ENCODE results near the gene KLC4. TPM values are rescaled to one million over a fixed set of nuclear protein-coding genes. Genes with fewer than 3 reads are reported as not detected.
A peak's percentile ranks its signal among the peaks of the same experiment; 100 is the strongest.

Gene KLC4
- total and polyA plus RNA-seq, 9 of the 15 experiments (the other 6 are each of a cell fraction or from before 2014, with no cell fraction given): 1.7 to 16.2 (median 7.7) TPM

DNA sequence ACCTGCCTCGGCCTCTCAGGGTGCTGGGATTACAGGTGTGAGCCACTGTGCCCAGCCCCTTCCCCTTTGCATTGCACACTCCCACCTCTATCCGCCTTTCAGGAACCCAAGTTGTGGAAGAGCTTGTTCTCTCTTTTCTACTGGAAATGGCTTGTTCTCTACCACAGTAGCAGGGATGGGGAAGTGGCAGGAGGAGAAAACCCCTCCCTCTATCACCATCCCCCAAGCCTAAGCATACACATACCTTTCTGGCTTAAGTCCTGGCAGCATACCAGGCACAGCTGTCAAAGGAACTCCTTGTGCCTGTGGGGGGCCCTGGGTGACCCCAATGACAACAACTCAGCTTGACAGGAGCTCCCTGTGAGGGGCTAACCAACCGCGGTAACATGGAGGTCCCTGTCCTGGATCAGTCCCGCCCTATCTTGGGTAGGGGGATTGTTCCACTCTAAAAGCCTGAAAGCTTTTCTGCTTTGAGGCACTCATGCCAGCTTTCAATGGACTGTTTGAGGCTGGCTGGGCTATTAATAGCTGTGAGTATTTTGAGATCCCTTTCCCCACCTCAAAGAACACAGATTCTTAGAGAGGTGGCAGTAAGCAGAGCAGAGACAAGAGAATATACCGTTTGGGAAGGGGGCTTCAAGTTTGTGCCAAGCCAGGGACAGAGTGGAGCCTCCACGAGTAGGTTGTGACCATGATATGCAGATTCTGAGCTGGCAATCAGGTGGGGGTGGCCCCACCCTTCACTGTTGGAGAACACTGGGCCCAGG lies 43.1 kb upstream of the KLC4 start:
- no peak for ATAC-seq
- peaks cover 42 to 53% of the 10 kb centered on the region in 2 experiments for H3K4me1 ChIP-seq (replicated peaks in 1 of 2; ENCODE audit: control insufficient read depth in 2 of 2, insufficient read depth in 2 of 2, low read length in 2 of 2)

More for the DNA sequence above, 43.1 kb upstream of the KLC4 start:
- intact Hi-C loops (cut with micrococcal nuclease) (no loop called here), in situ Hi-C loops (cut with MboI) (no loop called here)
- 81% methylated on average over 7 of the region's 7 CpGs for WGBS (ENCODE audit: insufficient coverage, low coverage, missing lambda C conversion rate)
- BruUV-seq (replicated peaks): no TSS peak
- ChIA-PET POLR2A (interaction anchor here (0.6 to 3.9 kb wide), 6 partner anchors 18 to 255 kb away, joined by 3 to 19 read pairs (median 3); no protein-coding TSS in a partner anchor), CTCF (ENCODE audit: low intra/inter-chr PET ratio) (no interaction called here)
- Histone ChIP-seq H3K4me3 (no peak overlapping the region), H3K9me3 (replicated peaks; ENCODE audit: control insufficient read depth, insufficient read depth, low read depth, low read length) (no peaks in the 10 kb centered on the region), H3K9ac (ENCODE audit: insufficient read depth in 1 of 2, low read depth in 2 of 2, low read length in 2 of 2) (peak overlapping the region; percentile 1 to 82; a peak in 3 of 4 replicates), H3K4me2 (ENCODE audit: insufficient read depth, low read length) (peak overlapping the region; percentile 0; the same call in 1 of the 2 replicates), H3K27ac (ENCODE audit: extremely low read depth, low read depth, low read length) (peak overlapping the region; percentile 20; the same call in 1 of the 3 replicates), H3K79me2 (ENCODE audit: control insufficient read depth, insufficient read depth, low read length) (peaks cover 56% of the 10 kb centered on the region), H3K36me3 (ENCODE audit: control insufficient read depth, insufficient read depth, low read length) (peaks cover 67% of the 10 kb centered on the region), H4K20me1 (replicated peaks; ENCODE audit: control insufficient read depth, insufficient read depth, low read length) (peaks cover 4% of the 10 kb centered on the region; the same call in 1 of the 2 replicates), H2AFZ (ENCODE audit: low read depth, low read length) (no peak overlapping the region), H3K9me1 (ENCODE audit: control insufficient read depth, insufficient read depth, low read length) (no peaks in the 10 kb centered on the region), H3K27me3 (ENCODE audit: control insufficient read depth in 2 of 2, insufficient read depth in 2 of 2, low read length in 2 of 2) (no peaks in the 10 kb centered on the region)
- DNase-seq (ENCODE audit: extremely low read depth in 1 of 4, low spot score in 3 of 4) (no peak), FAIRE-seq (no peak)
- TF ChIP-seq ZBTB1 (CRISPR knock-in tag; IDR thresholded peaks at IDR 0.05; ENCODE audit: borderline replicate concordance, low read depth): no peak
- no peak for TF ChIP-seq PHTF2 (CRISPR knock-in tag; IDR thresholded peaks at IDR 0.05)
- TF ChIP-seq ZNF146 (CRISPR knock-in tag; IDR thresholded peaks at IDR 0.05; ENCODE audit: unreplicated experiment): no peak
- TF ChIP-seq PHB (CRISPR knock-in tag; IDR thresholded peaks at IDR 0.05): no peak
- TF ChIP-seq SPI1 (IDR thresholded peaks at IDR 0.05; ENCODE audit: borderline replicate concordance, low read depth, low read length): peak; percentile 17; the same call in 1 of the 2 replicates
- TF ChIP-seq, protein P1, sequence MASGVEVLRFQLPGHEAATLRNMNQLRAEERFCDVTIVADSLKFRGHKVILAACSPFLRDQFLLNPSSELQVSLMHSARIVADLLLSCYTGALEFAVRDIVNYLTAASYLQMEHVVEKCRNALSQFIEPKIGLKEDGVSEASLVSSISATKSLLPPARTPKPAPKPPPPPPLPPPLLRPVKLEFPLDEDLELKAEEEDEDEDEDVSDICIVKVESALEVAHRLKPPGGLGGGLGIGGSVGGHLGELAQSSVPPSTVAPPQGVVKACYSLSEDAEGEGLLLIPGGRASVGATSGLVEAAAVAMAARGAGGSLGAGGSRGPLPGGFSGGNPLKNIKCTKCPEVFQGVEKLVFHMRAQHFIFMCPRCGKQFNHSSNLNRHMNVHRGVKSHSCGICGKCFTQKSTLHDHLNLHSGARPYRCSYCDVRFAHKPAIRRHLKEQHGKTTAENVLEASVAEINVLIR (CRISPR knock-in tag; IDR thresholded peaks at IDR 0.05): no peak
- TF ChIP-seq IRF2 (CRISPR knock-in tag; IDR thresholded peaks at IDR 0.05): no peak
